Stimulated activated naive CD8-positive, alpha-beta T cell treated with anti-CD3 and anti-CD28 coated beads, Interleukin-15, Interleukin-2, amounts not matched to agents 100 ng/mL and 50 ng/mL, for 24 hours (primary cell): ENCODE data around the gene GTPBP1.
A peak's percentile ranks its signal among the peaks of the same experiment; 100 is the strongest.

Experiments
- H3K27ac Mint-ChIP-seq: one replicate; pipeline ENCODE4 v1.8.0; 2021; ENCODE audit warnings: mild to moderate bottlenecking, mixed read lengths
- H3K27me3 Mint-ChIP-seq: one replicate; pipeline ENCODE4 v1.8.0; 2021; ENCODE audit warnings: mixed read lengths
- H3K36me3 Mint-ChIP-seq: one replicate; pipeline ENCODE4 v1.8.0; 2021; ENCODE audit warnings: low read depth, mixed read lengths
- H3K4me1 Mint-ChIP-seq: one replicate; pipeline ENCODE4 v1.8.0; 2021; ENCODE audit warnings: low read depth, mixed read lengths
- H3K4me3 Mint-ChIP-seq: one replicate; pipeline ENCODE4 v1.8.0; 2021; ENCODE audit warnings: mild to moderate bottlenecking, mixed read lengths
- H3K9me3 Mint-ChIP-seq: one replicate; pipeline ENCODE4 v1.8.0; 2021; ENCODE audit warnings: mixed read lengths

GTPBP1 gene

DNA sequence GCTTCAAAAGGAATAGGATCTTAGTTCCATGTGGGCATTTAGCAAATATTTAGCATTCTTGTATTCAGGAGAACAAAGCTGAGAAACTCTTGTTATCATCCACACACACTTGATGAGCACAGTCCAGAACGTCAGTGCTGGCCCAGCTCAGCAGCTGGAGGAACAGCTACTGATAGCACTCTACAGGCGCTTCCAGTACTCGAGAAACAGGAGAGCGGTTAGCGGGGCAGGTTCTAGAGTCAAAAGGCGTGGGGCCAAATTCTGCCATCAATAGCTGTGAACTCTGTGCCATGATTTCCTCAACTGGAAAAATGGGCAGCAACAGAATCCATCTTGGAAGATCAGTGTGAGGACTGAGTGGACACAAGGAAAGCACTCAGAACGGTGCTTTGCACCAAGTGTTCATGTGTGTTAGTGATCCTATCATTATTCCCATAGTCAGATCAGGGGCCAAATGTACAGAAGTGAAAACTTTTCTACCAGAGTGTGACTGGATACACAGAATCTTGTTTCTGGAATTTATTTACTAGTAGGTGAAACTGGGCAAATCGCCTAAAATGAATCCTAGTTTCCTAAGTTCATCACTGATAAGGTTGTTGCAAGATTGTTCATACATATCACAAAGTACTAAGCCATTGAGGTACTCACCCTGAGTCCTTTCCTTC lies 8.2 kb upstream of the GTPBP1 start:
- Mint-ChIP-seq H3K27me3 (no peaks in the 10 kb centered on the region), H3K36me3 (peaks cover 63% of the 10 kb centered on the region), H3K4me1 (peaks cover 69% of the 10 kb centered on the region), H3K27ac (peak overlapping the region; percentile 86), H3K9me3 (no peaks in the 10 kb centered on the region), H3K4me3 (peak overlapping the region; percentile 86)

GRCh38 chr22:38698407-38699094 lies 7.2 kb upstream of the GTPBP1 start:
- H3K9me3 Mint-ChIP-seq: no peaks in the 10 kb centered on the region
- H3K27ac Mint-ChIP-seq: peak overlapping the region; percentile 94
- peaks cover 65% of the 10 kb centered on the region for H3K4me1 Mint-ChIP-seq
- H3K27me3 Mint-ChIP-seq: no peaks in the 10 kb centered on the region
- H3K4me3 Mint-ChIP-seq: peak overlapping the region; percentile 86
- peaks cover 54% of the 10 kb centered on the region for H3K36me3 Mint-ChIP-seq

GRCh38 chr22:38699143-38699542 lies 6.6 kb upstream of the GTPBP1 start:
- peak overlapping the region; percentile 94 for H3K27ac Mint-ChIP-seq
- H3K36me3 Mint-ChIP-seq: peaks cover 50% of the 10 kb centered on the region
- no peaks in the 10 kb centered on the region for H3K9me3 Mint-ChIP-seq
- peaks cover 70% of the 10 kb centered on the region for H3K4me1 Mint-ChIP-seq
- H3K4me3 Mint-ChIP-seq: peak overlapping the region; percentile 86
- no peaks in the 10 kb centered on the region for H3K27me3 Mint-ChIP-seq

DNA sequence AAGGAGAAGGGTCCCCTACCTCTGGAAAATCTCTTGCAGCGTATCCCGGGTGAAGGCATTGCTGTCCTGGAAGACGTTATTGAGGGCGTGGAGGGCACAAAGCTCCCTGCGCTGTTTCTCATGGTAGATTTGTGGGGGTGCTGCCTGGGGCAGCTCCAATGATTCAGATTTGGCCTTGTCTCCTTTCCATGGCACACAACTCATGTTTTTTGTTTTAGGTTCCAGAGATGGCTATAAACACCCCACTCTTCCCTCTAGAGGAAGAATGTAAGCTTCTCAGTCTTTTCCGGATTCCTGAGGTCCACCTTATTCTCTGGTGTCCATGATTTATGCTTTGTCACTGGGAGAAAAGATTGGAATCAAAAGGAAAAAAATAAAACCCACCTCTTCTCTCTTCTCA lies 6.0 kb upstream of the GTPBP1 start:
- Mint-ChIP-seq H3K36me3 (peaks cover 44% of the 10 kb centered on the region), H3K4me3 (peak overlapping the region; percentile 86), H3K4me1 (peaks cover 69% of the 10 kb centered on the region), H3K27me3 (no peaks in the 10 kb centered on the region), H3K9me3 (no peaks in the 10 kb centered on the region), H3K27ac (peak overlapping the region; percentile 94)

- Mint-ChIP-seq H3K4me3 (peak overlapping the region; percentile 86), H3K4me1 (peaks cover 69% of the 10 kb centered on the region), H3K27ac (peak overlapping the region; percentile 94), H3K27me3 (no peaks in the 10 kb centered on the region), H3K36me3 (peaks cover 38% of the 10 kb centered on the region), H3K9me3 (no peaks in the 10 kb centered on the region)
These were observed 5.4 kb upstream of the GTPBP1 start for GRCh38 chr22:38700270-38700788.

DNA sequence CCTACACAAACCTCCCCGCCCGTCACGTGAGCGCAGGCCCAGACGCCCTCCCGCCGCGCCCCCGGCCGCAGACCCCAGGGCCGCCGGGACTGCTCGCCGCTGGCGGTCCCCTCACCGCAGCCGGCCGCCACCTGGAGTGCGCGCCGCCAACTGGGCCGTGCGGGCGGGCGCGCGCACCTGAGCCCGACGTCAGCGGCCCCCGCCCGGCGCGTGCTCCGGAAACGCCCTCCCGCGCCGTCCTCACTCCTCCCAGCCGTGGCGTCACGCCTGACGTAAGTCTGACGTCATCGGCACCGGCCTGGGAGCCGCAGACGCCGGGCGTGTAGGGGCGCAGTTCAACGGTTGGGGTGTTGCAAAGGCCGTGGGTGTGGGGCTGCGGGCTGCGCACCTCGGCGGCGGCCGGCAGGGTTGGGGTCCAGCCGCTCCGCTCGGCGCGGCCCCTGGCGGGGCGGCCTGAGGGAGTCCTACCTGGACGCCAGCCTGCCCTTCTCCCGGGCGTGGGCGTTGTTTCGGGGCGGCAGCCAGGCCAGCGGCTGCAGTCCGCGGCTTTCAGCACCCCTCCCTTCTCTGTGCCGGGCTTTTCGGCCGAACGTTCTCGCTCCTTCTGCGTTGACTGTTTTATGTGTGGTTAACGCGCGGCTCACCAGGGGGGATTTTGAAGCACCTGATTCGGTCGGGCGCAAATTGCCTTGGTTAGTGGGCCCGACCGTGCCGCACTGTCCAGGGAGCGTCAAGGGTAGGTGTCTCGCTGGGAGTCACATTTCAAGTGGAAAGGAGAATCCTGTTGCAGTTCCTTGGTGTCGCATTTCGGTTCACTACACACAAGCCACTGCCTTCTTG lies 4.7 kb upstream of the GTPBP1 start, which contains the start of gene JOSD1:
TSS of gene JOSD1 (minus strand) at position 155 of the 840 bp plus-strand sequence. CDS start 956 bp downstream, outside the sequence.
- no peaks in the 10 kb centered on the region for H3K27me3 Mint-ChIP-seq
- H3K4me1 Mint-ChIP-seq: peaks cover 68% of the 10 kb centered on the region
- H3K9me3 Mint-ChIP-seq: no peaks in the 10 kb centered on the region
- peak within 1 kb of the TSS; percentile 99 for H3K27ac Mint-ChIP-seq
- H3K36me3 Mint-ChIP-seq: peaks cover 38% of the 10 kb centered on the region
- peak within 1 kb of the TSS; percentile 86 for H3K4me3 Mint-ChIP-seq

GRCh38 chr22:38704654-38705234 lies 1.0 kb upstream of the GTPBP1 start:
- Mint-ChIP-seq H3K27me3 (no peaks in the 10 kb centered on the region), H3K9me3 (no peaks in the 10 kb centered on the region), H3K36me3 (peaks cover 34% of the 10 kb centered on the region), H3K4me1 (peaks cover 59% of the 10 kb centered on the region), H3K27ac (peak overlapping the region; percentile 98), H3K4me3 (peak overlapping the region; percentile 89)

- peaks cover 71% of the 10 kb centered on the region for H3K4me1 Mint-ChIP-seq
- H3K4me3 Mint-ChIP-seq: peak overlapping the region; percentile 91
- no peaks in the 10 kb centered on the region for H3K9me3 Mint-ChIP-seq
- H3K27ac Mint-ChIP-seq: peak overlapping the region; percentile 86
- peaks cover 46% of the 10 kb centered on the region for H3K36me3 Mint-ChIP-seq
- H3K27me3 Mint-ChIP-seq: no peaks in the 10 kb centered on the region
These were observed 557 bp downstream of the GTPBP1 start for GRCh38 chr22:38706101-38706900.

GRCh38 chr22:38706901-38707195 lies 1.1 kb downstream of the GTPBP1 start:
- H3K4me1 Mint-ChIP-seq: peaks cover 70% of the 10 kb centered on the region

GRCh38 chr22:38707346-38707745 lies 1.6 kb downstream of the GTPBP1 start:
- Mint-ChIP-seq H3K4me1 (peaks cover 74% of the 10 kb centered on the region), H3K9me3 (no peaks in the 10 kb centered on the region), H3K27me3 (no peaks in the 10 kb centered on the region), H3K27ac (peak overlapping the region; percentile 86), H3K36me3 (peaks cover 52% of the 10 kb centered on the region), H3K4me3 (peak overlapping the region; percentile 91)

More at GRCh38 chr22:38706901-38707195, 1.1 kb downstream of the GTPBP1 start:
- H3K36me3 Mint-ChIP-seq: peaks cover 47% of the 10 kb centered on the region
- no peaks in the 10 kb centered on the region for H3K27me3 Mint-ChIP-seq
- peak overlapping the region; percentile 86 for H3K27ac Mint-ChIP-seq
- peak overlapping the region; percentile 91 for H3K4me3 Mint-ChIP-seq
- no peaks in the 10 kb centered on the region for H3K9me3 Mint-ChIP-seq

DNA sequence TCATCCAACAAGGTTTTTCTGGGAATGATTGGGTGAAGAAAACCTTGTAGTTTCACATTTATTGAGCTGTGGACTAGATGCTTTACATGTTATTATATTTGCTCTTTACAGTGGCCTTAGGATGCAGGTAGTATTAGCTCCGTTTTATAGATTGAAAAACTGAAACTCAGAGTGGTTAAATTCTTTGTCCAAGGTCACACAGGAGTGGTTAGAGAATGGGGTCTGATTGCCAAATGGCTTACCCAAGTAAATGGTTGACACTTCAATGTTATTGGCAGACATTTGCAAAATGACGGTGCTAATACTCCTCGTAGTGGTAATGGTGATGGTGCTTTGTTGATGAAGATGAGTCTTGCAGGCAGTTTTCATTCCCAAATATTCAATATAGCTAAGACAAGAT lies 2.2 kb downstream of the GTPBP1 start:
- Mint-ChIP-seq H3K36me3 (peaks cover 55% of the 10 kb centered on the region), H3K4me1 (peaks cover 80% of the 10 kb centered on the region), H3K27me3 (no peaks in the 10 kb centered on the region), H3K27ac (peak overlapping the region; percentile 26), H3K9me3 (no peaks in the 10 kb centered on the region), H3K4me3 (peak overlapping the region; percentile 91)

DNA sequence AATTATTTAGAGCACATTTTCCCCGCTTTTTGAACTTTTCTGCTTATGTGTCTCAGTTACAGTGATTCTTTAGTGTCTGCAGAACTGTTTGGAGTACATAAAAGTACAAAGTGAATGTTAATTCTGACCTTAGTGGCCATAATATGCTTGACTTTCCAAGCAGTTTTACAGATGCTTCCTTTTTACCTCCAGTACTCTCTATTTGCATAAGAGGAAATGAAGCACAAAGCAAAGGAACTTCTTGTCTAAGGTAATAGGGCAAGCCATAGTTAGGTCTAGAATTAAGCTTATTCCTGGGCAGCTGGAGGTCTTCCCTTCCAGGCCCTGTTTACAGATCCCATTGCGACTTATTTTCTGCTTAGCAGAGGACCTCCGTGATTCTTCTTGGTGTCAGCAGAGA lies 3.6 kb downstream of the GTPBP1 start:
- Mint-ChIP-seq H3K36me3 (peaks cover 63% of the 10 kb centered on the region), H3K9me3 (no peaks in the 10 kb centered on the region), H3K4me3 (peak overlapping the region; percentile 37), H3K4me1 (peaks cover 84% of the 10 kb centered on the region), H3K27me3 (no peaks in the 10 kb centered on the region), H3K27ac (no peak overlapping the region)

DNA sequence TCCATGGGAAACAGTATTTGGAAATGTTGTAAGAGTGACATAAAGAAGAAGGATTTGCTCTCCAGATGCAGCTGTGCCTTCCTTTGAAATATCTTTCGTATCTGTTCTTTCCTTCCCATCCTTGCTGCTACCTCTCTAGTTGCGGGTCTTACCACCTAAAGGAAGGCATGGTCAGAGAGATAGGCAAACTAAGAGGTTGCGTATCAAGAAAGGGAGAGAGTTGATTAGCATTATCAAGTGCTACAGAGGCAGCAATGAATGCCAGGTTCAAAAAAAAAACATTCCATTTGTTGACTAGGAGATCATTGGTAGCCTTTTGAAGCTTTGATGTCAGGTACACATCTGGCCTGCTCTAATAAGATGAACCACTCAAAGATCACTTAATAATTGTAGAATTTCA lies 4.6 kb downstream of the GTPBP1 start:
- Mint-ChIP-seq H3K9me3 (no peaks in the 10 kb centered on the region), H3K27ac (no peak overlapping the region), H3K27me3 (no peaks in the 10 kb centered on the region), H3K4me1 (peaks cover 82% of the 10 kb centered on the region), H3K4me3 (no peak overlapping the region), H3K36me3 (peaks cover 69% of the 10 kb centered on the region)

GRCh38 chr22:38710866-38711265 lies 5.1 kb downstream of the GTPBP1 start:
- Mint-ChIP-seq H3K4me3 (no peak overlapping the region), H3K36me3 (peaks cover 73% of the 10 kb centered on the region)

More at GRCh38 chr22:38710866-38711265, 5.1 kb downstream of the GTPBP1 start:
- Mint-ChIP-seq H3K27ac (peak overlapping the region; percentile 61), H3K9me3 (no peaks in the 10 kb centered on the region), H3K27me3 (no peaks in the 10 kb centered on the region), H3K4me1 (peaks cover 80% of the 10 kb centered on the region)
